ENCODE measurements around the gene ALKBH6. TPM values are rescaled to one million over a fixed set of nuclear protein-coding genes. Genes with fewer than 3 reads are reported as not detected.

The ALKBH6 gene
- total and polyA plus RNA-seq, 2 of the 13 experiments (the other 11 are each of a cell fraction or from before 2014, with no cell fraction given), result 13.7 to 18.1 TPM

- TF ChIP-seq YEATS2 (CRISPR knock-in tag; IDR thresholded peaks at IDR 0.05; ENCODE audit: borderline replicate concordance), result no peak
- no peak for TF ChIP-seq ZNF501 (CRISPR knock-in tag; IDR thresholded peaks at IDR 0.05)
- no peak for TF ChIP-seq TBL1XR1 (IDR thresholded peaks at IDR 0.05; ENCODE audit: borderline replicate concordance, low read length, partially characterized antibody)
- TF ChIP-seq, protein P1, sequence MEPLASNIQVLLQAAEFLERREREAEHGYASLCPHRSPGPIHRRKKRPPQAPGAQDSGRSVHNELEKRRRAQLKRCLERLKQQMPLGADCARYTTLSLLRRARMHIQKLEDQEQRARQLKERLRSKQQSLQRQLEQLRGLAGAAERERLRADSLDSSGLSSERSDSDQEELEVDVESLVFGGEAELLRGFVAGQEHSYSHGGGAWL (CRISPR knock-in tag; IDR thresholded peaks at IDR 0.05), result peak; percentile 41; the same call in 1 of the 2 replicates
- no peak for TF ChIP-seq ZNF530 (CRISPR knock-in tag; IDR thresholded peaks at IDR 0.05; ENCODE audit: low read depth)
- TF ChIP-seq ZNF720 (CRISPR knock-in tag; IDR thresholded peaks at IDR 0.05), result no peak
- TF ChIP-seq ARNT2 (CRISPR knock-in tag; IDR thresholded peaks at IDR 0.05; ENCODE audit: low read depth), result no peak
- peak; percentile 35; the same call in 1 of the 2 replicates for TF ChIP-seq NCOA2 (CRISPR knock-in tag; IDR thresholded peaks at IDR 0.05)
- TF ChIP-seq EEA1 (CRISPR knock-in tag; IDR thresholded peaks at IDR 0.05; ENCODE audit: borderline replicate concordance), result no peak
- TF ChIP-seq ZNF350 (CRISPR knock-in tag; IDR thresholded peaks at IDR 0.05; ENCODE audit: borderline replicate concordance, low read depth), result no peak
- 0 out of 2 replicates have a peak, but pooled peaks have one; percentile 16 for TF ChIP-seq ELF3 (CRISPR knock-in tag; IDR thresholded peaks at IDR 0.05)
- no peak for TF ChIP-seq ZNF75D (CRISPR knock-in tag; IDR thresholded peaks at IDR 0.05; ENCODE audit: borderline replicate concordance)
- peak; percentile 77; the same call in 1 of the 2 replicates for TF ChIP-seq SRY (CRISPR knock-in tag; IDR thresholded peaks at IDR 0.05)
- TF ChIP-seq MIXL1 (CRISPR knock-in tag; IDR thresholded peaks at IDR 0.05), result peak; percentile 36; the same call in 1 of the 2 replicates
- no peak for TF ChIP-seq FOXC1 (CRISPR knock-in tag; IDR thresholded peaks at IDR 0.05; ENCODE audit: borderline replicate concordance)
- TF ChIP-seq ZNF547 (CRISPR knock-in tag; IDR thresholded peaks at IDR 0.05), result no peak
- TF ChIP-seq ZNF710 (CRISPR knock-in tag; IDR thresholded peaks at IDR 0.05; ENCODE audit: borderline replicate concordance), result no peak
- TF ChIP-seq ZFAT (CRISPR knock-in tag; conservative IDR thresholded peaks at IDR 0.05), result no peak
- TF ChIP-seq CEBPZ (IDR thresholded peaks at IDR 0.05; ENCODE audit: low read length), result no peak
- no peak for TF ChIP-seq GABPB1 (CRISPR knock-in tag; IDR thresholded peaks at IDR 0.05)
- no peak for TF ChIP-seq POLR2A (IDR thresholded peaks at IDR 0.05; ENCODE audit: insufficient read depth in 1 of 2, low read depth in 2 of 2, low read length in 2 of 2)
- no peak for TF ChIP-seq NRL (CRISPR knock-in tag; IDR thresholded peaks at IDR 0.05; ENCODE audit: borderline replicate concordance)
- no peak for TF ChIP-seq NAIF1 (CRISPR knock-in tag; IDR thresholded peaks at IDR 0.05; ENCODE audit: borderline replicate concordance)
- peak; percentile 98 for TF ChIP-seq EHMT2 (IDR thresholded peaks at IDR 0.05; ENCODE audit: borderline replicate concordance, low read depth, low read length)
- no peak for TF ChIP-seq ZNF33A (CRISPR knock-in tag; IDR thresholded peaks at IDR 0.05; ENCODE audit: borderline replicate concordance)
- TF ChIP-seq ZNF780A (CRISPR knock-in tag; IDR thresholded peaks at IDR 0.05), result no peak
- no peak for TF ChIP-seq ZNF703 (CRISPR knock-in tag; IDR thresholded peaks at IDR 0.05; ENCODE audit: borderline replicate concordance)
Observed at GRCh38 chr19:35975608-35976214, 38.3 kb downstream of the ALKBH6 start (continued).

Data from HepG2 (cell line).